ENCODE data around the gene UBE2O. TPM values are rescaled to one million over a fixed set of nuclear protein-coding genes. Genes with fewer than 3 reads are reported as not detected.

The UBE2O gene
- total and polyA plus RNA-seq, 4 donors: 3.3 to 71.5 (median 9.2) TPM

DNA sequence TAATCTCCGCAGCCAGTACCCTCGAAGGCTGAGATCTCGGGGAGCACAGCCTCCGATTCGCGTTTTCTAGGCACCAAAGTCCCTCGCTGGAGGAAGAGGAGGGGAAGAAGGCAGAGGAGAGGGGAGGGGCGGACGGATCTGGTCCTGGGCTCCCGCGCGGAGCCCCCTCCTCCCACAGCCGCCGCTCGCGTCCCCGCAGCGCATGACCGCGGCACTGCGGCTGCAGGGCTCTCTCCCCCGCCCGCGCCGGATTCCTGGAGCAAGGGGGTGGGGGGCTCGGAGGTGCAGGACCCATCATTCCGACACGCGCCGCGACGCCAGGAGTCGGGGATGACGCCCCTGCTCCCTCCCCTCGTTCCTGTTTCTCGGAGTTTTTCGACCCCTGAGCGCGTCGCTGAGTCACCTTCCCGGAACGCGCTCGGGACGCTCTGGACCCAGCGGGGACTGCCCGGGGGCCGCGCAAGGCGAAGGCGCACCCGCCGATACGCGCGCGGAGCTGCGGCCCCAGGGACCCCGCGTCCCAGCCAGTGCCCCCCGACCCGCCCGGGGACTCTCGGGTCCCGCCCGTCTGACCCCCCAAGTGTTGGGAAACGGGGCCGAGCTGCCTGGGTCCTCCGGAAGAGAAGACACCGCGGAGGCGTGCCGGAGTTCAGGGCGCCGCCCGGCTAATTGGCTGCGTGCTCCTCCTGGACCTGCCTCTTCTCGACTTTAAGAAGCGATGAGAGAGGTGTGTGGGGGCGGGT, 70.0 kb downstream of the UBE2O start:
- 2% methylated on average over 80 of the region's 80 CpGs for WGBS
- TF ChIP-seq, protein P1, sequence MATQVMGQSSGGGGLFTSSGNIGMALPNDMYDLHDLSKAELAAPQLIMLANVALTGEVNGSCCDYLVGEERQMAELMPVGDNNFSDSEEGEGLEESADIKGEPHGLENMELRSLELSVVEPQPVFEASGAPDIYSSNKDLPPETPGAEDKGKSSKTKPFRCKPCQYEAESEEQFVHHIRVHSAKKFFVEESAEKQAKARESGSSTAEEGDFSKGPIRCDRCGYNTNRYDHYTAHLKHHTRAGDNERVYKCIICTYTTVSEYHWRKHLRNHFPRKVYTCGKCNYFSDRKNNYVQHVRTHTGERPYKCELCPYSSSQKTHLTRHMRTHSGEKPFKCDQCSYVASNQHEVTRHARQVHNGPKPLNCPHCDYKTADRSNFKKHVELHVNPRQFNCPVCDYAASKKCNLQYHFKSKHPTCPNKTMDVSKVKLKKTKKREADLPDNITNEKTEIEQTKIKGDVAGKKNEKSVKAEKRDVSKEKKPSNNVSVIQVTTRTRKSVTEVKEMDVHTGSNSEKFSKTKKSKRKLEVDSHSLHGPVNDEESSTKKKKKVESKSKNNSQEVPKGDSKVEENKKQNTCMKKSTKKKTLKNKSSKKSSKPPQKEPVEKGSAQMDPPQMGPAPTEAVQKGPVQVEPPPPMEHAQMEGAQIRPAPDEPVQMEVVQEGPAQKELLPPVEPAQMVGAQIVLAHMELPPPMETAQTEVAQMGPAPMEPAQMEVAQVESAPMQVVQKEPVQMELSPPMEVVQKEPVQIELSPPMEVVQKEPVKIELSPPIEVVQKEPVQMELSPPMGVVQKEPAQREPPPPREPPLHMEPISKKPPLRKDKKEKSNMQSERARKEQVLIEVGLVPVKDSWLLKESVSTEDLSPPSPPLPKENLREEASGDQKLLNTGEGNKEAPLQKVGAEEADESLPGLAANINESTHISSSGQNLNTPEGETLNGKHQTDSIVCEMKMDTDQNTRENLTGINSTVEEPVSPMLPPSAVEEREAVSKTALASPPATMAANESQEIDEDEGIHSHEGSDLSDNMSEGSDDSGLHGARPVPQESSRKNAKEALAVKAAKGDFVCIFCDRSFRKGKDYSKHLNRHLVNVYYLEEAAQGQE (IDR thresholded peaks at IDR 0.05): no peak
- TF ChIP-seq, protein P2, sequence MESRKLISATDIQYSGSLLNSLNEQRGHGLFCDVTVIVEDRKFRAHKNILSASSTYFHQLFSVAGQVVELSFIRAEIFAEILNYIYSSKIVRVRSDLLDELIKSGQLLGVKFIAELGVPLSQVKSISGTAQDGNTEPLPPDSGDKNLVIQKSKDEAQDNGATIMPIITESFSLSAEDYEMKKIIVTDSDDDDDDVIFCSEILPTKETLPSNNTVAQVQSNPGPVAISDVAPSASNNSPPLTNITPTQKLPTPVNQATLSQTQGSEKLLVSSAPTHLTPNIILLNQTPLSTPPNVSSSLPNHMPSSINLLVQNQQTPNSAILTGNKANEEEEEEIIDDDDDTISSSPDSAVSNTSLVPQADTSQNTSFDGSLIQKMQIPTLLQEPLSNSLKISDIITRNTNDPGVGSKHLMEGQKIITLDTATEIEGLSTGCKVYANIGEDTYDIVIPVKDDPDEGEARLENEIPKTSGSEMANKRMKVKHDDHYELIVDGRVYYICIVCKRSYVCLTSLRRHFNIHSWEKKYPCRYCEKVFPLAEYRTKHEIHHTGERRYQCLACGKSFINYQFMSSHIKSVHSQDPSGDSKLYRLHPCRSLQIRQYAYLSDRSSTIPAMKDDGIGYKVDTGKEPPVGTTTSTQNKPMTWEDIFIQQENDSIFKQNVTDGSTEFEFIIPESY (IDR thresholded peaks at IDR 0.05): no peak
- TF ChIP-seq, protein P3, sequence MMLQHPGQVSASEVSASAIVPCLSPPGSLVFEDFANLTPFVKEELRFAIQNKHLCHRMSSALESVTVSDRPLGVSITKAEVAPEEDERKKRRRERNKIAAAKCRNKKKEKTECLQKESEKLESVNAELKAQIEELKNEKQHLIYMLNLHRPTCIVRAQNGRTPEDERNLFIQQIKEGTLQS (IDR thresholded peaks at IDR 0.05): no peak
- TF ChIP-seq HNF4G (IDR thresholded peaks at IDR 0.05): no peak
- no peak for TF ChIP-seq FOXA2 (IDR thresholded peaks at IDR 0.05)
- TF ChIP-seq TAF1 (conservative IDR thresholded peaks at IDR 0.05): no peak
- no peak for TF ChIP-seq FOXA1 (IDR thresholded peaks at IDR 0.05)
- TF ChIP-seq HNF4A (conservative IDR thresholded peaks at IDR 0.05): no peak
- no peak for TF ChIP-seq RXRA (IDR thresholded peaks at IDR 0.05)
- TF ChIP-seq, protein P4, sequence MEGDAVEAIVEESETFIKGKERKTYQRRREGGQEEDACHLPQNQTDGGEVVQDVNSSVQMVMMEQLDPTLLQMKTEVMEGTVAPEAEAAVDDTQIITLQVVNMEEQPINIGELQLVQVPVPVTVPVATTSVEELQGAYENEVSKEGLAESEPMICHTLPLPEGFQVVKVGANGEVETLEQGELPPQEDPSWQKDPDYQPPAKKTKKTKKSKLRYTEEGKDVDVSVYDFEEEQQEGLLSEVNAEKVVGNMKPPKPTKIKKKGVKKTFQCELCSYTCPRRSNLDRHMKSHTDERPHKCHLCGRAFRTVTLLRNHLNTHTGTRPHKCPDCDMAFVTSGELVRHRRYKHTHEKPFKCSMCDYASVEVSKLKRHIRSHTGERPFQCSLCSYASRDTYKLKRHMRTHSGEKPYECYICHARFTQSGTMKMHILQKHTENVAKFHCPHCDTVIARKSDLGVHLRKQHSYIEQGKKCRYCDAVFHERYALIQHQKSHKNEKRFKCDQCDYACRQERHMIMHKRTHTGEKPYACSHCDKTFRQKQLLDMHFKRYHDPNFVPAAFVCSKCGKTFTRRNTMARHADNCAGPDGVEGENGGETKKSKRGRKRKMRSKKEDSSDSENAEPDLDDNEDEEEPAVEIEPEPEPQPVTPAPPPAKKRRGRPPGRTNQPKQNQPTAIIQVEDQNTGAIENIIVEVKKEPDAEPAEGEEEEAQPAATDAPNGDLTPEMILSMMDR (IDR thresholded peaks at IDR 0.05; ENCODE audit: low read depth, low read length, missing input control): no peak
- H3K9me3 ChIP-seq (ENCODE audit: control insufficient read depth in 4 of 4, low read length in 3 of 4): no peaks in the 10 kb centered on the region
- H3K27ac ChIP-seq (ENCODE audit: low read depth in 1 of 2, low read length in 2 of 2): peak overlapping the region; percentile 15 to 67
- H3K27me3 ChIP-seq (ENCODE audit: control insufficient read depth in 4 of 4, insufficient read depth in 4 of 4, low read length in 3 of 4): no peaks in the 10 kb centered on the region
- H3K36me3 ChIP-seq (ENCODE audit: control insufficient read depth in 4 of 4, insufficient read depth in 3 of 4, low read depth in 1 of 4, low read length in 3 of 4): no peaks in the 10 kb centered on the region
- H3K4me1 ChIP-seq (ENCODE audit: control insufficient read depth in 4 of 4, insufficient read depth in 4 of 4, low read length in 3 of 4): peaks cover 14 to 40% (median 29%) of the 10 kb centered on the region in 4 donors
- peak overlapping the region; percentile 23 to 54 (median 46) for H3K4me3 ChIP-seq (ENCODE audit: low read depth in 1 of 3, low read length in 3 of 3)
- DNase-seq (ENCODE audit: low spot score): peak; percentile 64
- peak overlapping the region in 1 of 2 donors; percentile 37 for H3K9ac ChIP-seq (ENCODE audit: low read depth in 1 of 2, low read length in 2 of 2)

DNA sequence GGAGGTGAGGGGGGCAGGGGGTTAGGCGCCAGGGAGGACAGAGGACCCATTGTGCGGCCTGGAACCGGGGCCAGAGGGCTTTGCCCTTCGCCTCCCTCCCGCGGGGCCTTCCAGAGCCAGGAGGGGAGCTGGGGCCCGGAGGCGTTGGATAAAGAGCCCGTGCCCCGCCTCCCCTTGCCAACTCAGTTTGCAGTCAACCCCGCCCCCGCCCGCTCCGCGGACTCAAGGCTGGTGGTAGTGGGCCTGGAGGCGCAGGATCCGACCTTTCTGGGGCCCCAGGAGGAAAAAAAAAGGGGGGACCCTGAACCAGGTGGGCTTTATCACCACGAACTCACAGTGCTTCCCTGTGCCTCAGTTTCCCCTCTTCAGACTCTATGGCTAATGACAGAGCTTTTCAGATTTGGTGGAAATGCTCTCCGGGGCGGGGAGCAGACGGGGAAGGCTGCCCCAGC, 70.6 kb downstream of the UBE2O start:
- Histone ChIP-seq H3K9ac (ENCODE audit: low read depth in 1 of 2, low read length in 2 of 2) (no peak overlapping the region), H3K9me3 (ENCODE audit: control insufficient read depth in 4 of 4, low read length in 3 of 4) (no peaks in the 10 kb centered on the region), H3K4me3 (ENCODE audit: low read depth in 1 of 3, low read length in 3 of 3) (peak overlapping the region in 2 of 3 donors; percentile 1 to 54), H3K27ac (ENCODE audit: low read depth in 1 of 2, low read length in 2 of 2) (peak overlapping the region in 1 of 2 donors; percentile 67), H3K27me3 (ENCODE audit: control insufficient read depth in 4 of 4, insufficient read depth in 4 of 4, low read length in 3 of 4) (no peaks in the 10 kb centered on the region), H3K36me3 (ENCODE audit: control insufficient read depth in 4 of 4, insufficient read depth in 3 of 4, low read depth in 1 of 4, low read length in 3 of 4) (no peaks in the 10 kb centered on the region), H3K4me1 (ENCODE audit: control insufficient read depth in 4 of 4, insufficient read depth in 4 of 4, low read length in 3 of 4) (peaks cover 14 to 40% (median 29%) of the 10 kb centered on the region in 4 donors)
- TF ChIP-seq FOXA2 (IDR thresholded peaks at IDR 0.05) (no peak), HNF4G (IDR thresholded peaks at IDR 0.05) (no peak), JUND (IDR thresholded peaks at IDR 0.05) (no peak), EGR1 (IDR thresholded peaks at IDR 0.05; ENCODE audit: low read depth in 2 of 2) (no peak), SP1 (IDR thresholded peaks at IDR 0.05) (no peak), YY1 (IDR thresholded peaks at IDR 0.05) (no peak), RXRA (IDR thresholded peaks at IDR 0.05) (no peak), NR2F2 (IDR thresholded peaks at IDR 0.05) (no peak), RAD21 (IDR thresholded peaks at IDR 0.05) (no peak), HNF4A (conservative IDR thresholded peaks at IDR 0.05) (no peak), FOXA1 (IDR thresholded peaks at IDR 0.05) (no peak)
- TF ChIP-seq, protein P5, sequence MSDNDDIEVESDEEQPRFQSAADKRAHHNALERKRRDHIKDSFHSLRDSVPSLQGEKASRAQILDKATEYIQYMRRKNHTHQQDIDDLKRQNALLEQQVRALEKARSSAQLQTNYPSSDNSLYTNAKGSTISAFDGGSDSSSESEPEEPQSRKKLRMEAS (IDR thresholded peaks at IDR 0.05): no peak
- TF ChIP-seq, protein P2 (IDR thresholded peaks at IDR 0.05): no peak
- TF ChIP-seq, protein P3 (IDR thresholded peaks at IDR 0.05): no peak
- TF ChIP-seq, protein P4 (IDR thresholded peaks at IDR 0.05; ENCODE audit: low read depth, low read length, missing input control): no peak
- DNase-seq (ENCODE audit: low spot score): no peak
- WGBS: 36% methylated on average over 21 of the region's 21 CpGs

Data from liver (tissue), 9 donors.